ENCODE results near the gene TTYH3. TPM values are rescaled to one million over a fixed set of nuclear protein-coding genes. Genes with fewer than 3 reads are reported as not detected.

The TTYH3 gene
- total RNA-seq, 6 experiments from 2014 or later: 10.3 to 59.3 (median 37.6) TPM

- 40% methylated on average over 1 of the region's 4 CpGs for WGBS (ENCODE audit: insufficient coverage, low coverage, low lambda C conversion rate, missing lambda C conversion rate)
- H3K4me3 ChIP-seq: no peak overlapping the region
- no peaks in the 10 kb centered on the region for H3K27me3 ChIP-seq
- H3K4me1 ChIP-seq: peaks cover 0 to 62% (median 26%) of the 10 kb centered on the region in 4 donors
- TF ChIP-seq, protein P1, sequence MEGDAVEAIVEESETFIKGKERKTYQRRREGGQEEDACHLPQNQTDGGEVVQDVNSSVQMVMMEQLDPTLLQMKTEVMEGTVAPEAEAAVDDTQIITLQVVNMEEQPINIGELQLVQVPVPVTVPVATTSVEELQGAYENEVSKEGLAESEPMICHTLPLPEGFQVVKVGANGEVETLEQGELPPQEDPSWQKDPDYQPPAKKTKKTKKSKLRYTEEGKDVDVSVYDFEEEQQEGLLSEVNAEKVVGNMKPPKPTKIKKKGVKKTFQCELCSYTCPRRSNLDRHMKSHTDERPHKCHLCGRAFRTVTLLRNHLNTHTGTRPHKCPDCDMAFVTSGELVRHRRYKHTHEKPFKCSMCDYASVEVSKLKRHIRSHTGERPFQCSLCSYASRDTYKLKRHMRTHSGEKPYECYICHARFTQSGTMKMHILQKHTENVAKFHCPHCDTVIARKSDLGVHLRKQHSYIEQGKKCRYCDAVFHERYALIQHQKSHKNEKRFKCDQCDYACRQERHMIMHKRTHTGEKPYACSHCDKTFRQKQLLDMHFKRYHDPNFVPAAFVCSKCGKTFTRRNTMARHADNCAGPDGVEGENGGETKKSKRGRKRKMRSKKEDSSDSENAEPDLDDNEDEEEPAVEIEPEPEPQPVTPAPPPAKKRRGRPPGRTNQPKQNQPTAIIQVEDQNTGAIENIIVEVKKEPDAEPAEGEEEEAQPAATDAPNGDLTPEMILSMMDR (IDR thresholded peaks at IDR 0.05): no peak
- TF ChIP-seq POLR2A (IDR thresholded peaks at IDR 0.05): no peak
- no peaks in the 10 kb centered on the region for H3K9me3 ChIP-seq
- no peak for ATAC-seq
- H3K27ac ChIP-seq: peak overlapping the region in 2 of 3 donors; percentile 80 to 96
- DNase-seq: peak in 1 of 3 donors; percentile 57
- no peaks in the 10 kb centered on the region for H3K36me3 ChIP-seq
- intact Hi-C loops (cut with DNase I): no loop called here
These were observed 32.2 kb downstream of the TTYH3 start for GRCh38 chr7:2663960-2664359.

GRCh38 chr7:2665359-2665791 lies 33.6 kb downstream of the TTYH3 start:
- Histone ChIP-seq H3K9me3 (no peaks in the 10 kb centered on the region), H3K4me1 (peaks cover 0 to 62% (median 26%) of the 10 kb centered on the region in 4 donors), H3K36me3 (no peaks in the 10 kb centered on the region), H3K4me3 (no peak overlapping the region), H3K27me3 (no peaks in the 10 kb centered on the region), H3K27ac (no peak overlapping the region)
- intact Hi-C loops (cut with DNase I): no loop called here
- WGBS (ENCODE audit: insufficient coverage, low coverage, low lambda C conversion rate, missing lambda C conversion rate): 64% methylated on average over 20 of the region's 33 CpGs
- no peak for ATAC-seq
- DNase-seq: peak in 1 of 3 donors; percentile 49
- no peak for TF ChIP-seq POLR2A (IDR thresholded peaks at IDR 0.05)
- TF ChIP-seq, protein P1 (IDR thresholded peaks at IDR 0.05): no peak

DNA sequence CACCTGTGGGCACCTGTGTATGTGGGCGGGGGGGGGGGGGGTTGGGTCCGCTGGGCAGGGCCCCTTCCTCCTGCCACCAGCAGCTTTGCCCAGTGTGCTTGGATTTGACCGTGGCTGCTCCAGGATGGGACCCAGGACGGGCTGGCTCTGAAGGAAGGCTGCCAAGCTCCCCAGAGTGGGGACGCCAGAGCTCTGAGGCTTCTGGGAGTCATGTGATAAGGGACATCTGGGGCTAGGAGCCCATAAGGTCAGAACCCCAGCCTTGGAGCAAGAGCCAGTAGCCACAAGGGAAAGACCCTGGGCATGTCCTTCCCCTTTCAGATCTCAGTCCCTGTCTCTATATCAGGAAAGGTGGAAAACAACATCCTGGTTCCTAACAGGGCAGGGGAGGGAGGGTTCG lies 34.4 kb downstream of the TTYH3 start:
- WGBS (ENCODE audit: insufficient coverage, low coverage, low lambda C conversion rate, missing lambda C conversion rate): 44% methylated on average over 1 of the region's 6 CpGs
- Histone ChIP-seq H3K27me3 (no peaks in the 10 kb centered on the region), H3K27ac (peak overlapping the region in 2 of 3 donors; percentile 48 to 58), H3K36me3 (no peaks in the 10 kb centered on the region), H3K9me3 (no peaks in the 10 kb centered on the region), H3K4me1 (peaks cover 0 to 61% (median 26%) of the 10 kb centered on the region in 4 donors), H3K4me3 (no peak overlapping the region)
- intact Hi-C loops (cut with DNase I): no loop called here
- DNase-seq: peak in 2 of 3 donors; percentile 63 to 65
- ATAC-seq: peak in 1 of 4 donors; percentile 0
- TF ChIP-seq, protein P1 (IDR thresholded peaks at IDR 0.05): no peak

- Histone ChIP-seq H3K27me3 (no peaks in the 10 kb centered on the region), H3K4me3 (no peak overlapping the region), H3K4me1 (peaks cover 0 to 55% (median 26%) of the 10 kb centered on the region in 4 donors), H3K27ac (peak overlapping the region in 2 of 3 donors; percentile 48 to 58), H3K9me3 (no peaks in the 10 kb centered on the region), H3K36me3 (no peaks in the 10 kb centered on the region)
- ATAC-seq: peak in 3 of 4 donors; percentile 6 to 11 (median 6)
- DNase-seq: peak in 2 of 3 donors; percentile 79 to 85
- 21% methylated on average over 14 of the region's 18 CpGs for WGBS (ENCODE audit: insufficient coverage, low coverage, low lambda C conversion rate, missing lambda C conversion rate)
- intact Hi-C loops (cut with DNase I): no loop called here
- TF ChIP-seq, protein P1 (IDR thresholded peaks at IDR 0.05): no peak
- TF ChIP-seq POLR2A (IDR thresholded peaks at IDR 0.05): no peak
These were observed 34.9 kb downstream of the TTYH3 start for GRCh38 chr7:2666588-2667250.

All from right lobe of liver (tissue), 6 donors.